Karpas-422 (cell line): ENCODE results near the gene SLC7A7. TPM values are rescaled to one million over a fixed set of nuclear protein-coding genes. Genes with fewer than 3 reads are reported as not detected.

ENCODE experiments used
- DNase-seq: peaks from one replicate; pipeline ENCODE4 v3.0.0-alpha.2; 2015
- H2AFZ ChIP-seq: fragments of 200-600 bp; sonication (generic); 2 replicates; pipeline ENCODE4 v1.6.1; 2014; ENCODE audit warnings: antibody characterized with exemption, low read length, mixed read lengths
- H3K27ac ChIP-seq: fragments of 200-600 bp; sonication (generic); 2 replicates; pipeline ENCODE4 v1.5.1; 2014; ENCODE audit warnings: mild to moderate bottlenecking, low read length, moderate library complexity
- H3K27me3 ChIP-seq: fragments of 200-600 bp; sonication (generic); 2 replicates; pipeline ENCODE4 v1.6.1; 2014; ENCODE audit warnings: low read length, mixed read lengths
- H3K36me3 ChIP-seq: fragments of 200-600 bp; sonication (generic); 2 replicates; pipeline ENCODE4 v1.6.1; 2014; ENCODE audit warnings: low read length, mixed read lengths; ENCODE audit not compliant: insufficient read depth
- H3K4me1 ChIP-seq: fragments of 200-600 bp; sonication (generic); 2 replicates; pipeline ENCODE4 v1.6.1; 2014; ENCODE audit warnings: mild to moderate bottlenecking, low read length, mixed read lengths
- H3K4me2 ChIP-seq: fragments of 200-600 bp; sonication (generic); 2 replicates; pipeline ENCODE4 v1.6.1; 2014; ENCODE audit warnings: low read length, low read depth, mild to moderate bottlenecking; ENCODE audit not compliant: poor library complexity, severe bottlenecking
- H3K4me3 ChIP-seq: fragments of 200-600 bp; sonication (generic); 2 replicates; pipeline ENCODE4 v1.5.1; 2014; ENCODE audit warnings: mild to moderate bottlenecking, antibody characterized with exemption, low read length, mixed read lengths
- H3K79me2 ChIP-seq: fragments of 200-600 bp; sonication (generic); 2 replicates; pipeline ENCODE4 v1.6.1; 2014; ENCODE audit warnings: mild to moderate bottlenecking, low read length, mixed read lengths
- H3K9ac ChIP-seq: fragments of 200-600 bp; sonication (generic); 2 replicates; pipeline ENCODE4 v1.6.0; 2014; ENCODE audit warnings: low read length
- H3K9me2 ChIP-seq: fragments of 200-600 bp; sonication (generic), shearing (Covaris generic); replicated peaks from 2 replicates; pipeline ENCODE4 v1.6.0; 2014; ENCODE audit warnings: mild to moderate bottlenecking, low read length, moderate library complexity; ENCODE audit not compliant: insufficient read depth
- H3K9me3 ChIP-seq: fragments of 300-700, 200-600 bp; sonication (generic); 2 replicates; pipeline ENCODE4 v1.6.1; 2014; ENCODE audit warnings: low read length, mixed read lengths
- H4K20me1 ChIP-seq: fragments of 200-600 bp; sonication (generic); 2 replicates; pipeline ENCODE4 v1.6.1; 2014; ENCODE audit warnings: mild to moderate bottlenecking, antibody characterized with exemption, low read length, low read depth; ENCODE audit not compliant: insufficient read depth
- total RNA-seq: library from RNA; depleted of rRNA; stranded (reverse); fragments of >200 nt; shearing (Covaris generic); gene quantifications from 2 replicates; pipeline ENCODE4 v1.2.3, GENCODE V29; 2014; ENCODE audit warnings: low replicate concordance

The SLC7A7 gene
- total RNA-seq, 1 experiment from 2014 or later: 3.5 TPM

GRCh38 chr14:22845821-22846625, 30.8 kb upstream of the SLC7A7 start:
- no peak overlapping the region for H3K27ac ChIP-seq
- H2AFZ ChIP-seq: no peak overlapping the region
- H3K9ac ChIP-seq: no peak overlapping the region
- no peaks in the 10 kb centered on the region for H4K20me1 ChIP-seq
- no peak overlapping the region for H3K4me2 ChIP-seq
- no peaks in the 10 kb centered on the region for H3K27me3 ChIP-seq
- H3K9me3 ChIP-seq: no peaks in the 10 kb centered on the region
- H3K36me3 ChIP-seq: no peaks in the 10 kb centered on the region
- H3K4me1 ChIP-seq: no peaks in the 10 kb centered on the region
- H3K79me2 ChIP-seq: no peaks in the 10 kb centered on the region
- no peak overlapping the region for H3K4me3 ChIP-seq
- no peaks in the 10 kb centered on the region for H3K9me2 ChIP-seq
- DNase-seq: no peak

DNA sequence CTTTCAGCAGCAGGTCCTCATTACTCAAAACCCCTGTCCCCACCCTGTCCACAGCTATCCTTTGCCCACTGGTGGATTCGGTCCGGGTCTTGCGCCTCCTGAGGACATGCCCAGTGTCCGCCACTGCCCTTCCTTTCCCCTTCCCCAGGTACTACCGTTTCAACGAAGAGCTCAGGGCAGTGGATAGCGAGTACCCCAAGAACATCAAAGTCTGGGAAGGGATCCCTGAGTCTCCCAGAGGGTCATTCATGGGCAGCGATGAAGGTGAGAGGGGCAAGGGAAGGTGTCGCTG, 29.8 kb upstream of the SLC7A7 start:
- H3K27ac ChIP-seq: no peak overlapping the region
- no peak overlapping the region for H3K9ac ChIP-seq
- H3K36me3 ChIP-seq: no peaks in the 10 kb centered on the region
- no peaks in the 10 kb centered on the region for H3K27me3 ChIP-seq
- H3K9me2 ChIP-seq: no peaks in the 10 kb centered on the region
- no peaks in the 10 kb centered on the region for H3K79me2 ChIP-seq
- no peaks in the 10 kb centered on the region for H3K4me1 ChIP-seq
- H3K4me2 ChIP-seq: no peak overlapping the region
- no peaks in the 10 kb centered on the region for H4K20me1 ChIP-seq
- no peaks in the 10 kb centered on the region for H3K9me3 ChIP-seq
- H3K4me3 ChIP-seq: no peak overlapping the region
- H2AFZ ChIP-seq: no peak overlapping the region
- no peak for DNase-seq

GRCh38 chr14:22844221-22845102, 29.2 kb upstream of the SLC7A7 start:
- Histone ChIP-seq H3K79me2 (no peaks in the 10 kb centered on the region), H3K27me3 (no peaks in the 10 kb centered on the region)

DNA sequence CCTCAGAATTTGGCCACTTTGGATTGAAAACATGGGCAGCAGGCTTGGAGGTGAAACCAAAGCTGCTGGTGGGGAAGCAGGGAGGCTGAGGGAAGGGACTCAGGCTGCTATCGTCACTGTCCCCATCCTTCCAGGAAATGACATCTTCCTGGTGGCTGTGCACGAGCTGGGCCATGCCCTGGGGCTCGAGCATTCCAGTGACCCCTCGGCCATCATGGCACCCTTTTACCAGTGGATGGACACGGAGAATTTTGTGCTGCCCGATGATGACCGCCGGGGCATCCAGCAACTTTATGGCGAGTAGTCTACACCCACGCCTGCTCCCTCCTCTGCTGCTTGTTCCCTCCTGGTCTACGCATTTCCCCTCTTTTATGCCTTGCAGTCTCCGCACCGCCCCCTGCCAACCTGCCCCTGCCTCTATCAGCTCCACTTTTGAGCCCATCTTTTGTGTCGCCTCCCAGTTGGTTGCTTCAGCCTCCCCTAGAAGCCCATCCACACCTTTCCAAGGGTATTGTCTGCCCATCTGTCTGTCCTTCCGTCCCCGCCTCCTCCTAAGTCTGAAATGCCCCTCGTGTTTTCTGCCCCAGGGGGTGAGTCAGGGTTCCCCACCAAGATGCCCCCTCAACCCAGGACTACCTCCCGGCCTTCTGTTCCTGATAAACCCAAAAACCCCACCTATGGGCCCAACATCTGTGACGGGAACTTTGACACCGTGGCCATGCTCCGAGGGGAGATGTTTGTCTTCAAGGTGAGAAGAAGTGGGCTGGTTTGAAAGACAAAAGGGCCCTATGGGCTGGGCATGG, 28.1 kb upstream of the SLC7A7 start:
- H4K20me1 ChIP-seq: no peaks in the 10 kb centered on the region
- H3K4me3 ChIP-seq: no peak overlapping the region
- H3K4me1 ChIP-seq: no peaks in the 10 kb centered on the region
- H3K27me3 ChIP-seq: no peaks in the 10 kb centered on the region
- no peaks in the 10 kb centered on the region for H3K9me3 ChIP-seq
- no peak overlapping the region for H3K9ac ChIP-seq
- H3K27ac ChIP-seq: no peak overlapping the region
- no peak for DNase-seq
- H3K36me3 ChIP-seq: no peaks in the 10 kb centered on the region
- no peaks in the 10 kb centered on the region for H3K79me2 ChIP-seq
- H3K4me2 ChIP-seq: no peak overlapping the region
- H2AFZ ChIP-seq: no peak overlapping the region
- no peaks in the 10 kb centered on the region for H3K9me2 ChIP-seq

More at GRCh38 chr14:22844221-22845102, 29.2 kb upstream of the SLC7A7 start:
- Histone ChIP-seq H3K4me2 (no peak overlapping the region), H3K4me1 (no peaks in the 10 kb centered on the region), H2AFZ (no peak overlapping the region), H3K9me2 (no peaks in the 10 kb centered on the region), H3K4me3 (no peak overlapping the region), H3K36me3 (no peaks in the 10 kb centered on the region), H3K27ac (no peak overlapping the region), H3K9ac (no peak overlapping the region), H4K20me1 (no peaks in the 10 kb centered on the region), H3K9me3 (no peaks in the 10 kb centered on the region)
- no peak for DNase-seq

DNA sequence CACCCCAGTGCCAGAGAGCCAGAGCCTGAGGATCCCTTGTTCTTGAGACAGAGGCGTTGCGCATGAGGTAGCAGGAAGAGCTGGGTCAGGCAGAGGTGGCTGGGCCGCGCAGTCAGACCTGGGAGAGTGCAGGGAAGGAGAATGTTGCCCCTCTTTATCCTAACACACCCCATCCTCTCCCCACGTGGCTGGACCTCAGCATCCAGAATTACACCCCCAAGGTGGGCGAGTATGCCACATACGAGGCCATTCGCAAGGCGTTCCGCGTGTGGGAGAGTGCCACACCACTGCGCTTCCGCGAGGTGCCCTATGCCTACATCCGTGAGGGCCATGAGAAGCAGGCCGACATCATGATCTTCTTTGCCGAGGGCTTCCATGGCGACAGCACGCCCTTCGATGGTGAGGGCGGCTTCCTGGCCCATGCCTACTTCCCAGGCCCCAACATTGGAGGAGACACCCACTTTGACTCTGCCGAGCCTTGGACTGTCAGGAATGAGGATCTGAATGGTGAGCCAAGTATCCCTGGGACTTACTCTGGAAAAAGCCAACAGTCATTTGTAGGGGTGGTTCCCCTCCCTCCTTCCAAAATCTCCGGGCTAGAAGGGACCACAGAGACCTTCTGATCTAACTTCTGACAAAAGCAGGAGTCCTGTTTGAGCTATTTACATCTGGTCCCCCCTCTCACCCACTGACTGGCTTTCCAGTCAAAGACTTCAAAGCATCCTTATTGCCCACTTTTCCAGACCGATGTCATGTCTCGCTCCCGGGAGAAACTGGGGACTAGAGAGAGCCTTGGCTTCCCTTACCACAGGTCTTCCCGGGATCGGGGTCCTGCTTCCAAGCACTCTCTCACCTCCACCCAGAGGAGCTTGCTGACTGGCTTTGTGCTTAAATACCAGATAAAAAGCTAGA, 27.2 kb upstream of the SLC7A7 start:
- no peaks in the 10 kb centered on the region for H3K36me3 ChIP-seq

DNA sequence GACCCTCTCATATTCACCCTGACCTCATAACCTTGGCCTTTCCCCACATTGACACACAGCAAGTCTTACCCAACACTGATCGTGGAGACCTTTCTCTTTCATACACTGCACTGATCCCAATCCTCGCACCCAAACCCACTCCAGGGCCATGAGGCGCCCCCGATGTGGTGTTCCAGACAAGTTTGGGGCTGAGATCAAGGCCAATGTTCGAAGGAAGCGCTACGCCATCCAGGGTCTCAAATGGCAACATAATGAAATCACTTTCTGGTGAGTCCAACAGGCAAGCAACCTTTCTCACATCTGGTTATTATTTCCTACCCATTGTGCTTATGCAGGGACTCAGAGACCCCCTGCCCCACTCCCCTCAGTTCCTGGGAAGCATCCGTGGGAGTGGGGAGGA, 26.5 kb upstream of the SLC7A7 start:
- Histone ChIP-seq H3K27ac (no peak overlapping the region), H3K27me3 (no peaks in the 10 kb centered on the region), H3K4me1 (no peaks in the 10 kb centered on the region), H4K20me1 (no peaks in the 10 kb centered on the region), H3K4me2 (no peak overlapping the region), H3K9ac (no peak overlapping the region), H3K9me2 (no peaks in the 10 kb centered on the region), H3K36me3 (no peaks in the 10 kb centered on the region), H3K4me3 (no peak overlapping the region), H2AFZ (no peak overlapping the region), H3K79me2 (no peaks in the 10 kb centered on the region), H3K9me3 (no peaks in the 10 kb centered on the region)
- DNase-seq: no peak

More for the DNA sequence above, 27.2 kb upstream of the SLC7A7 start:
- DNase-seq: no peak
- Histone ChIP-seq H3K4me3 (no peak overlapping the region), H3K27ac (no peak overlapping the region), H2AFZ (no peak overlapping the region), H3K9me3 (no peaks in the 10 kb centered on the region), H4K20me1 (no peaks in the 10 kb centered on the region), H3K4me2 (no peak overlapping the region), H3K9ac (no peak overlapping the region), H3K27me3 (no peaks in the 10 kb centered on the region), H3K4me1 (no peaks in the 10 kb centered on the region), H3K79me2 (no peaks in the 10 kb centered on the region), H3K9me2 (no peaks in the 10 kb centered on the region)

- Histone ChIP-seq H3K4me2 (no peak overlapping the region), H3K9ac (no peak overlapping the region), H3K27ac (no peak overlapping the region), H3K9me3 (no peaks in the 10 kb centered on the region), H2AFZ (no peak overlapping the region), H4K20me1 (no peaks in the 10 kb centered on the region), H3K4me1 (no peaks in the 10 kb centered on the region), H3K36me3 (no peaks in the 10 kb centered on the region), H3K4me3 (no peak overlapping the region), H3K9me2 (no peaks in the 10 kb centered on the region), H3K27me3 (no peaks in the 10 kb centered on the region), H3K79me2 (no peaks in the 10 kb centered on the region)
- no peak for DNase-seq
Measured at GRCh38 chr14:22841311-22841710, 26.1 kb upstream of the SLC7A7 start.
